Stimulated activated CD4-positive, alpha-beta T cell treated with anti-CD3 and anti-CD28 coated beads, TNF-alpha, amount 100 ng/mL, for 4 hours (primary cell): ENCODE measurements around the gene BDKRB2.

Source experiments
- DNase-seq, 3 experiments: peaks; one replicate each; pipeline ENCODE4 v3.0.0-alpha.2; 2020; ENCODE audit warnings: low read depth in 3 of 3

BDKRB2 gene

GRCh38 chr14:96176811-96177211 lies 27.8 kb upstream of the BDKRB2 start:
- no peak for DNase-seq

GRCh38 chr14:96177766-96178375 lies 26.8 kb upstream of the BDKRB2 start:
- DNase-seq: no peak

GRCh38 chr14:96178461-96179321 lies 25.9 kb upstream of the BDKRB2 start:
- DNase-seq: no peak

- no peak for DNase-seq
These were observed 24.4 kb upstream of the BDKRB2 start for GRCh38 chr14:96180043-96180874.

GRCh38 chr14:96181186-96182056 lies 23.2 kb upstream of the BDKRB2 start:
- DNase-seq: no peak

- DNase-seq: no peak
These were observed 22.1 kb upstream of the BDKRB2 start for GRCh38 chr14:96182546-96182945.

- DNase-seq: no peak
These were observed 19.9 kb upstream of the BDKRB2 start for GRCh38 chr14:96184737-96185136.

GRCh38 chr14:96187216-96188031 lies 17.2 kb upstream of the BDKRB2 start:
- no peak for DNase-seq

- DNase-seq: no peak
These were observed 15.3 kb upstream of the BDKRB2 start for GRCh38 chr14:96189281-96189711.

GRCh38 chr14:96191353-96191752 lies 13.3 kb upstream of the BDKRB2 start:
- DNase-seq: no peak

- no peak for DNase-seq
These were observed 12.7 kb upstream of the BDKRB2 start for GRCh38 chr14:96191841-96192462.

GRCh38 chr14:96192975-96193805 lies 11.4 kb upstream of the BDKRB2 start:
- no peak for DNase-seq

- no peak for DNase-seq
These were observed 10.4 kb upstream of the BDKRB2 start for GRCh38 chr14:96194262-96194656.

- DNase-seq: no peak
These were observed 9.8 kb upstream of the BDKRB2 start for GRCh38 chr14:96194657-96195431.

GRCh38 chr14:96195441-96196081 lies 9.1 kb upstream of the BDKRB2 start:
- DNase-seq: no peak

- DNase-seq: no peak
These were observed 7.3 kb upstream of the BDKRB2 start for GRCh38 chr14:96197163-96197852.

- no peak for DNase-seq
These were observed 6.7 kb upstream of the BDKRB2 start for GRCh38 chr14:96197969-96198368.
